Stomach smooth muscle (tissue), 2 donors: Measurements from ENCODE around the gene DLG1.

Experiments used
- H3K27ac ChIP-seq: one replicate; pipeline ENCODE4 v1.7.0; 2013; ENCODE audit warnings: mild to moderate bottlenecking, low read length, inconsistent platforms
- H3K27me3 ChIP-seq, 2 donors: one replicate each; pipeline ENCODE4 v1.7.0; 2013; ENCODE audit warnings: low read length in 2 of 2; ENCODE audit not compliant: insufficient read depth in 2 of 2, control insufficient read depth in 1 of 2
- H3K36me3 ChIP-seq, 2 donors: one replicate each; pipeline ENCODE4 v1.7.0; 2013; ENCODE audit warnings: low read length in 2 of 2; ENCODE audit not compliant: control insufficient read depth in 2 of 2, insufficient read depth in 2 of 2
- H3K4me1 ChIP-seq: one replicate; pipeline ENCODE4 v1.7.0; 2013; ENCODE audit warnings: low read length; ENCODE audit not compliant: control insufficient read depth, insufficient read depth
- H3K4me3 ChIP-seq, 2 donors: one replicate each; pipeline ENCODE4 v1.7.0; 2013; ENCODE audit warnings: low read length in 2 of 2
- H3K9ac ChIP-seq, 2 donors: one replicate each; pipeline ENCODE4 v1.7.0; 2013; ENCODE audit warnings: low read length in 2 of 2, mild to moderate bottlenecking in 1 of 2
- H3K9me3 ChIP-seq, 2 donors: one replicate each; pipeline ENCODE4 v1.7.0; 2013; ENCODE audit warnings: low read length in 2 of 2; ENCODE audit not compliant: control insufficient read depth in 2 of 2
- donor health status: healthy.
- donor health status: Pancreatic carcinoma.

Gene DLG1

GRCh38 chr3:197174927-197175326 lies 123.5 kb downstream of the DLG1 start:
- Histone ChIP-seq H3K36me3 (no peaks in the 10 kb centered on the region), H3K9ac (no peak overlapping the region), H3K9me3 (no peaks in the 10 kb centered on the region), H3K27ac (no peak overlapping the region), H3K4me3 (no peak overlapping the region), H3K27me3 (no peaks in the 10 kb centered on the region), H3K4me1 (no peaks in the 10 kb centered on the region)

- Histone ChIP-seq H3K4me3 (no peak overlapping the region), H3K9ac (no peak overlapping the region), H3K27me3 (no peaks in the 10 kb centered on the region), H3K9me3 (no peaks in the 10 kb centered on the region), H3K36me3 (no peaks in the 10 kb centered on the region), H3K27ac (no peak overlapping the region), H3K4me1 (no peaks in the 10 kb centered on the region)
These were observed 124.8 kb downstream of the DLG1 start for GRCh38 chr3:197173620-197174019.

- Histone ChIP-seq H3K27me3 (no peaks in the 10 kb centered on the region), H3K4me1 (no peaks in the 10 kb centered on the region)
These were observed 126.8 kb downstream of the DLG1 start for GRCh38 chr3:197171481-197172067.

GRCh38 chr3:197169028-197169427 lies 129.4 kb downstream of the DLG1 start:
- Histone ChIP-seq H3K9ac (no peak overlapping the region), H3K4me3 (no peak overlapping the region), H3K4me1 (no peaks in the 10 kb centered on the region), H3K27ac (no peak overlapping the region), H3K27me3 (no peaks in the 10 kb centered on the region), H3K9me3 (no peaks in the 10 kb centered on the region), H3K36me3 (no peaks in the 10 kb centered on the region)

More at GRCh38 chr3:197171481-197172067, 126.8 kb downstream of the DLG1 start:
- Histone ChIP-seq H3K27ac (no peak overlapping the region), H3K9me3 (no peaks in the 10 kb centered on the region), H3K9ac (no peak overlapping the region), H3K4me3 (no peak overlapping the region), H3K36me3 (no peaks in the 10 kb centered on the region)

GRCh38 chr3:197168606-197169005 lies 129.8 kb downstream of the DLG1 start:
- H3K9ac ChIP-seq, result no peak overlapping the region

GRCh38 chr3:197168063-197168462 lies 130.3 kb downstream of the DLG1 start:
- Histone ChIP-seq H3K36me3 (no peaks in the 10 kb centered on the region), H3K9ac (no peak overlapping the region), H3K27ac (no peak overlapping the region), H3K27me3 (no peaks in the 10 kb centered on the region), H3K4me1 (no peaks in the 10 kb centered on the region), H3K9me3 (no peaks in the 10 kb centered on the region), H3K4me3 (no peak overlapping the region)

More at GRCh38 chr3:197168606-197169005, 129.8 kb downstream of the DLG1 start:
- no peak overlapping the region for H3K4me3 ChIP-seq
- H3K27me3 ChIP-seq, result no peaks in the 10 kb centered on the region
- H3K36me3 ChIP-seq, result no peaks in the 10 kb centered on the region
- H3K27ac ChIP-seq, result no peak overlapping the region
- no peaks in the 10 kb centered on the region for H3K4me1 ChIP-seq
- H3K9me3 ChIP-seq, result no peaks in the 10 kb centered on the region

GRCh38 chr3:197167549-197167948 lies 130.9 kb downstream of the DLG1 start:
- H3K4me3 ChIP-seq, result no peak overlapping the region
- no peak overlapping the region for H3K27ac ChIP-seq
- no peaks in the 10 kb centered on the region for H3K9me3 ChIP-seq
- H3K27me3 ChIP-seq, result no peaks in the 10 kb centered on the region
- no peaks in the 10 kb centered on the region for H3K36me3 ChIP-seq
- no peak overlapping the region for H3K9ac ChIP-seq
- no peaks in the 10 kb centered on the region for H3K4me1 ChIP-seq

GRCh38 chr3:197165890-197166289 lies 132.5 kb downstream of the DLG1 start:
- no peak overlapping the region for H3K27ac ChIP-seq

GRCh38 chr3:197155046-197155445 lies 143.4 kb downstream of the DLG1 start:
- no peak overlapping the region for H3K27ac ChIP-seq
- H3K4me3 ChIP-seq, result no peak overlapping the region
- no peak overlapping the region for H3K9ac ChIP-seq
- H3K4me1 ChIP-seq, result no peaks in the 10 kb centered on the region
- no peaks in the 10 kb centered on the region for H3K9me3 ChIP-seq
- no peaks in the 10 kb centered on the region for H3K36me3 ChIP-seq
- H3K27me3 ChIP-seq, result no peaks in the 10 kb centered on the region

More at GRCh38 chr3:197165890-197166289, 132.5 kb downstream of the DLG1 start:
- H3K36me3 ChIP-seq, result no peaks in the 10 kb centered on the region
- no peaks in the 10 kb centered on the region for H3K4me1 ChIP-seq
- no peaks in the 10 kb centered on the region for H3K9me3 ChIP-seq
- no peaks in the 10 kb centered on the region for H3K27me3 ChIP-seq
- no peak overlapping the region for H3K4me3 ChIP-seq
- H3K9ac ChIP-seq, result no peak overlapping the region

- H3K27ac ChIP-seq, result no peak overlapping the region
- no peaks in the 10 kb centered on the region for H3K4me1 ChIP-seq
- H3K4me3 ChIP-seq, result no peak overlapping the region
- H3K9ac ChIP-seq, result no peak overlapping the region
- no peaks in the 10 kb centered on the region for H3K27me3 ChIP-seq
- H3K36me3 ChIP-seq, result no peaks in the 10 kb centered on the region
- H3K9me3 ChIP-seq, result no peaks in the 10 kb centered on the region
These were observed 146.8 kb downstream of the DLG1 start for GRCh38 chr3:197151580-197151979.

- no peak overlapping the region for H3K9ac ChIP-seq
- H3K36me3 ChIP-seq, result no peaks in the 10 kb centered on the region
- H3K4me3 ChIP-seq, result no peak overlapping the region
- no peaks in the 10 kb centered on the region for H3K4me1 ChIP-seq
- no peaks in the 10 kb centered on the region for H3K9me3 ChIP-seq
- no peaks in the 10 kb centered on the region for H3K27me3 ChIP-seq
- H3K27ac ChIP-seq, result no peak overlapping the region
These were observed 148.9 kb downstream of the DLG1 start for GRCh38 chr3:197149528-197149927.
